Small intestine (tissue), 7 donors: ENCODE results near the gene MYOM3. TPM values are rescaled to one million over a fixed set of nuclear protein-coding genes. Genes with fewer than 3 reads are reported as not detected.
"Not testable (repeated sequence)": the region's sequence is repeated elsewhere in the genome, so short reads cannot be mapped to it uniquely, and the experiment has no call there.

Source experiments
- DNase-seq, 2 donors: peaks; one replicate each; pipeline versions ENCODE4 v3.0.0 to v3.0.0-alpha.2; 2013
- FAIRE-seq: peaks from 2 replicates; lab custom pipeline; 2012; peaks lifted over from hg19 to GRCh38; lab: Jason Lieb, UNC
- H3K27ac ChIP-seq, 3 donors: one replicate each; pipeline ENCODE4 v1.5.1; 2013; ENCODE audit warnings: low read length in 2 of 3, mild to moderate bottlenecking in 2 of 3, control low read depth in 1 of 3, inconsistent platforms in 1 of 3, low read depth in 1 of 3, moderate library complexity in 1 of 3
- H3K27me3 ChIP-seq, 3 donors: one replicate each; pipeline ENCODE4 v1.6.1; 2013; ENCODE audit warnings: low read length in 3 of 3, inconsistent platforms in 1 of 3; ENCODE audit not compliant: control insufficient read depth in 3 of 3, insufficient read depth in 3 of 3
- H3K36me3 ChIP-seq, 3 donors: one replicate each; pipeline ENCODE4 v1.6.1; 2013; ENCODE audit warnings: low read length in 3 of 3, inconsistent platforms in 1 of 3, low read depth in 1 of 3, mild to moderate bottlenecking in 1 of 3, moderate library complexity in 1 of 3; ENCODE audit not compliant: control insufficient read depth in 3 of 3, insufficient read depth in 2 of 3
- H3K4me1 ChIP-seq, 3 donors: one replicate each; pipeline ENCODE4 v1.6.1; 2013; ENCODE audit warnings: low read length in 2 of 3, inconsistent platforms in 1 of 3, low read depth in 1 of 3, mild to moderate bottlenecking in 1 of 3, moderate library complexity in 1 of 3; ENCODE audit not compliant: control insufficient read depth in 3 of 3, insufficient read depth in 2 of 3
- H3K4me3 ChIP-seq, 3 donors: one replicate each; pipeline ENCODE4 v1.5.1; 2013; ENCODE audit warnings: low read length in 3 of 3, control low read depth in 1 of 3, inconsistent platforms in 1 of 3, low read depth in 1 of 3, mild to moderate bottlenecking in 1 of 3, moderate library complexity in 1 of 3
- H3K9me3 ChIP-seq, 2 donors: one replicate each; pipeline ENCODE4 v1.6.1; 2013; ENCODE audit warnings: low read depth in 1 of 2, low read length in 1 of 2; ENCODE audit not compliant: control insufficient read depth in 2 of 2, insufficient read depth in 1 of 2
- WGBS, 3 donors: extraction: QIAGEN DNeasy Blood & Tissue Kit; methylation state at CpG; one replicate each; pipeline ENCODE4 v1.1.7; 2013; 5-methylcytosine and 5-hydroxymethylcytosine counted together
- polyA plus RNA-seq, 4 donors: library from polyadenylated mRNA; stranded (reverse) in 3 of 4; unstranded in 1 of 4; fragments of 200-250 nt in 3 of 4; fragments of 120-200 nt in 1 of 4; gene quantifications; one replicate each; pipeline versions ENCODE4 v1.2.1 to v1.2.3, GENCODE V29; 2013
- donor health status: healthy with polysubstance abuse.
- donor health status: control.
- donor health status: control.
- donor health status: Bipolar disorder and iron deficiency.
- donor health status: healthy.

Gene MYOM3
- polyA plus RNA-seq, 4 donors: 1.7 to 84.8 (median 5.7) TPM

DNA sequence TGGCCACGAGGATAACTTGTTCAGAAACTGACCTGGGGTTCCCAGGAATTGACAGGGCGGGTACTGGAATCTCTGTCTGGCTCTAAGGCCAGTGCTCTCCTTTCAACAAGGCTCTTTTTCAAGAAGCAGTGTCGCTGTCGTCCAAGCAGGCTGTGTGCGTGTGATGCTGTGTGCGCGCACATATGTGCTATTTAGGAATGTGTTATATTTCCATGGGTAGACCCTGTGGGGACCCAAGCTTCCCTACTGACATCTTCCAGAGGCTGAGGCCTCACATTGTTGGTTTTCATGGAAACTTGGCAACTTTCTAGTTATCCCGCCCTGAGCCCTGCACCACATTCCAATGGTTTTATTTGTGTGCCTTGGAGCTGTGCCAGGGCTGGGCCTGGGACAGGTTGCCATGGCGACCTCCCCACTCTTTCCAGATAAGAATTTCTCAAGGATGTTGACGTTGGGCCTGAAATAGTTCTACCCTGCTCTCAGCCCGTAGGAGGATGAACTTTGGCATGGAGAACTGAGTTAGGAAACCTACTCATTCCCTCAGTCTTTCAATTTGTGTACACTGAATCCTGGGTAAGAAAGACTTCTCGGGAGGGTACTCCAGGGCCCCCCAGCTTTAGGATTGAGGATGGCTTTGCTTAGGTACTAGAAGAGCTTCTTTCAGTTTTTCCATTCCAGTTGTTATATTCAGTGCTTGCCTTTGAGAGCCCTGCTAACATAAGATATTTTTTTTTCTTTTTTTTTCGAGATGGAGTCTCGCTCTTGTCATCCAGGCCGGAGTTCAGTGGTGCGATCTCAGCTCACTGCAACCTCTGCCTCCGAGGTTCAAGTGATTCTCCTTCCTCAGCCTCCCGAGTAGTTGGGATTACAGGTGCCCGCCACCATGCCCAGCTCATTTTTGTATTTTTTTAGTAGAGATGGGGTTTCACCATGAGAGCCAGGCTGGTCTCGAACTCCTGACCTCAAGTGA is 93.0 kb downstream of the MYOM3 start:
- 17 to 40% (median 34%) methylated on average over 18 to 20 of the region's 20 CpGs for WGBS, 3 donors
- no peak for FAIRE-seq
- H3K9me3 ChIP-seq: no peaks in the 10 kb centered on the region
- H3K4me3 ChIP-seq: peak overlapping the region in 1 of 3 donors; percentile 2
- H3K27me3 ChIP-seq: no peaks in the 10 kb centered on the region
- H3K27ac ChIP-seq: peak overlapping the region; percentile 43 to 92 (median 87)
- DNase-seq: peak; percentile 96 to 99
- H3K36me3 ChIP-seq: no peaks in the 10 kb centered on the region
- H3K4me1 ChIP-seq: peaks cover 16 to 86% (median 21%) of the 10 kb centered on the region in 3 donors

DNA sequence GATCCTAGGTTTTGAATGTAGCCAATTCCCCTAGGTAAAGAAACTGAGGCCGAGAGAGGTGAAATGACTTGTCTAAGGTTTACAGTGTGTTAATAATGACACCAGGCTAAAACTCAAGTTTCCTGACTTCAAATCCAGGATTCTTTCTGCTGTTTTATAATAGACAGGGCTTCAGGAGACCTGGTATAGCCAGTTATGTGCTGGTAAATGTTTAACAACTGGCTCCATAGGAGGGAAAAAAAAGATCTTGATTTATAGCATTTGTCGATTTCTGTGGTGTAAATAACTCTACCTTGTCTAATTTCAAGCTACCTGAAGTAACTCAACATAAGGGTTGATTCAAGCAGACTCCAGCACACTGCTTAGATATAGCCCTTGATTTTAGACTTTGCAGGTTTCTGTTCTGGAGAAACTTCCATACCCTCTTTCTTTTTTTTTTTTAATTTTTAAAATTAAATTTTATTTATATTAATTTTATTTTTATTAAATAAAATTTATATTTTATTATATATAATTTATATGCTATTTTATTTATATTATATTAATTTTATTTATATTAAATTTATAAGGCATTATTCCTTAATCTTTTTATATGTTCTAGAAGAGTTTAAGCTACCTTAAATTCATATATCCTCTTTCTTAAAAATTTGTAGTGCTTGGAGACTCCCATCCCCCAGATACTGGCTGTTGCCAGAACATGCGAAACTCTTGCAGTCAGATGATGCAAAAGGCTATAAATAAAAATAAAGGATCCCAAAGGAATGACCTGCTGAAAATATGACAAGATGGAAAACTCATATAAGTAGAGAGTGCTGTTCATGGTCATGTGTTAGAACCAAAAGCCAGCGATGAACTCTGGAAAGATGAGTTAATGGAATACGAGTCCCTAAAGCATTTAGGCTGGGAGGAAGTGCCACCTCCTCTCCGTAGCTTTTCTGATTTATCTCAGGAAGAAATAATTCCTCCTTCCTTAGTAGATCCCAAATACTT is 96.4 kb downstream of the MYOM3 start:
- Histone ChIP-seq H3K27me3 (no peaks in the 10 kb centered on the region), H3K9me3 (peaks cover 0 to 4% of the 10 kb centered on the region in 2 donors), H3K4me3 (peak overlapping the region in 1 of 3 donors; percentile 11), H3K27ac (peak overlapping the region in 1 of 3 donors; percentile 63), H3K4me1 (peaks cover 7 to 72% (median 10%) of the 10 kb centered on the region in 3 donors), H3K36me3 (no peaks in the 10 kb centered on the region)
- FAIRE-seq (no peak), DNase-seq (peak in 1 of 2 donors; percentile 74)
- WGBS, 3 donors: 35 to 52% (median 48%) methylated on average over 6 of the region's 6 CpGs

DNA sequence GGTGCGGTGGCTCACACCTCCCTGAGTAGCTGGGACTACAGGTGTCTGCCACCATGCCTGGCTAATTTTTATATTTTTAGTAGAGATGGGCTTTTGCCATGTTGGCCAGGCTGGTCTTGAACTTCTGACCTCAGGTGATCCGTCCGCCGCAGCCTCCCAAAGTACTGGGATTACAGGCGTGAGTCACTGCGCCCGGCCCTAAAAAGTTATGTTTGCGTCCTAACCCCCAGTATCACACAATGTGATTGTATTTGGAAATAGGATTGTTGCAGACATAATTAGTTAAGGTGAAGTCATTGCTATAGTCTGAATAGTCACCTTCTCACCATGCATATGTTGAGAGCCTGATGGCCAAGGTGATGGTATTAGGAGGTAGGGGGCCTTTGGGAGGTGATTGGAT is 99.1 kb downstream of the MYOM3 start:
- not testable (repeated sequence) for FAIRE-seq, H3K36me3 ChIP-seq, H3K27me3 ChIP-seq, DNase-seq, H3K9me3 ChIP-seq, H3K27ac ChIP-seq, H3K4me3 ChIP-seq
- H3K4me1 ChIP-seq: peaks cover 3 to 57% (median 11%) of the 10 kb centered on the region in 3 donors
- 93 to 97% (median 97%) methylated on average over 8 of the region's 8 CpGs for WGBS, 3 donors

DNA sequence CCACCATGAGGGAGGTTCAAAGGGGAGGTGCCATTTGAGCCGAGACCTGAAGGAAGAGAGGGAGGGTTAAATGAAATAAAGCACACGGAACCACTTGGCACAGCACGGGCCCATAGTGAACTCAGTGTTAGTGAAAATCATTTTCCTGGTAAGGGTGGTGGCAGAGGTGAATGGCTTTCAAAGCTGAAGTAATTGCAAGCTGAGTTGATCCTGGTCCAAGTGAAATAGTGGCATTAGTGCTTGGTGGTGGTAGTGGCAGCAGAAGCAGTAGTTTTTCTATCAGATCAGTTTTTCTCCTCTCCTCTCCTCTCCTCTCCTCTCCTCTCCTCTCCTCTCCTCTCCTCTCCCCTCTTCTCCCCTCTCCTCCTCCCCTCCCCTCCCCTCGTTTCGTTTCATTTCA is 101.3 kb downstream of the MYOM3 start:
- Histone ChIP-seq H3K27ac (peak overlapping the region in 1 of 3 donors; percentile 50), H3K4me1 (peaks cover 3 to 41% (median 7%) of the 10 kb centered on the region in 3 donors), H3K27me3 (no peaks in the 10 kb centered on the region), H3K36me3 (no peaks in the 10 kb centered on the region), H3K9me3 (peaks cover 0 to 8% of the 10 kb centered on the region in 2 donors), H3K4me3 (no peak overlapping the region)
- DNase-seq (peak in 1 of 2 donors; percentile 44), FAIRE-seq (no peak)
- 34 to 43% (median 34%) methylated on average over 4 to 5 of the region's 5 CpGs for WGBS, 3 donors

DNA sequence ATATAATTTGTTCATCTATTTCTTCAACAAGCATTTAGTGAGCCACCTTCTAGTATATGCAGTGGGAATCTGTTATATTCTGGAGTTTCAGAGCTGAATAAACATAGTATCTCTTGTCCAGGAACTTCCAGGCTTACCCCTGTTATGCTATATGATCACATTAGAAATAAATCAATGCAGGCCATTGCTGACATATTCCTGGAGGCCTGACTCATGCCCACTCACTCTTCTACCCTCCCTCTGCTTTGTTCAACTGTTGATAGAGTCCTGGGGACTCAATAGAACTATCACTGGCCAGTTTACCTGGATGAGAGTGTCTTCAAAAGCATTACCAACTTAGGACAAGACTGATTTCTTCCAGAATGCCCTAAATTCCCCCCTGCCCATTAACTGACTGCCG is 102.5 kb downstream of the MYOM3 start:
- Histone ChIP-seq H3K36me3 (no peaks in the 10 kb centered on the region), H3K27ac (no peak overlapping the region), H3K9me3 (peaks cover 0 to 8% of the 10 kb centered on the region in 2 donors), H3K4me1 (peaks cover 0 to 31% (median 7%) of the 10 kb centered on the region in 3 donors), H3K4me3 (no peak overlapping the region), H3K27me3 (no peaks in the 10 kb centered on the region)
- 95 to 100% (median 96%) methylated on average over 1 of the region's 1 CpG for WGBS, 3 donors
- DNase-seq: no peak
- FAIRE-seq: no peak

DNA sequence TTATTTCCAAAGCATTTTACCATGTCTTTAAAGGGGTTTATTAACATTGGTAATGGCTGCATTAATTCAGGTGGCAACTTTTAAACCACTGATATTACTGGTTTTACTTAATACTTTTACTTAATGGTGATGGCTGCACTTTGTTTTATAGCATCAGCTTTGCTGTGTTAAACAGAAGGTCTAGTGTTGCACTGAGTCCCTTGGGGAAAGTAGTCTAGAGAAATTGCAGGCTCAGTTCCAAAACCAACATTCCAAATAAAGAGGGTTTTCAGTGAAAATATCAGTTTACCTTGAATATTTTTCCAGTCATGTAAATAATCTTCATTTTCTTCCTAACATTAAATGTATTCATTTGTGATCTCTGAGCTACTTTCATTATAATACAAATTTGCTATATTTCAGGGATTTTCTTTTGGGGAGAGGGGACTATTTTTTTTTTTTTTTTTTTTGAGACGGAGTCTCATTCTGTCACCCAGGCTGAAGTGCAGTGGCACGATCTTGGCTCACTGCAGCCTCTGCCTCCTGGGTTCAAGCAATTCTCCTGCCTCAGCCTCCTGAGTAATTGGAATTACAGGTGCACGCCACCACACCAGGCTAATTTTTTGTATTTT is 103.3 kb downstream of the MYOM3 start:
- peaks cover 0 to 27% (median 7%) of the 10 kb centered on the region in 3 donors for H3K4me1 ChIP-seq
- not testable (repeated sequence) for H3K27ac ChIP-seq, H3K36me3 ChIP-seq, FAIRE-seq, H3K9me3 ChIP-seq, DNase-seq, H3K27me3 ChIP-seq, H3K4me3 ChIP-seq
- WGBS, 3 donors: 22 to 60% (median 43%) methylated on average over 2 to 3 of the region's 3 CpGs

DNA sequence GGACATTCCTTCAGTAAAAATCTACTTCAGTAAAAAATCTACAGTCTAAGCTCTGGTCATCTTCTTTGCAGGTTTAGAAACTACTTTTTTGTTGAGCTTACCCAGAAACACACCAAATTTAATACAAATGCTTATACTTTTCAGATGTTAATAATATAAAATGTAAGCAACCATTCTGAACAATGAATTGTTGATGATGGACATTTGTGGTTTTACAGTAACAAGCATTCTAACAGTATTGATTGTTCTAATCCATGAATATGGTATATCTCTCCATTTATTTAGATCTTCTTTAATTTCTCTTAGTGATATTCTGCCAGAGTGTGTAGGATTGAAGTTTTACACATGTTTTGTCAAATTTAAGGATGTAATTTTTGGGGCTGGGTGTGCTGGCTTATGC is 104.9 kb downstream of the MYOM3 start:
- Histone ChIP-seq H3K36me3 (no peaks in the 10 kb centered on the region), H3K27ac (no peak overlapping the region), H3K27me3 (no peaks in the 10 kb centered on the region), H3K4me3 (no peak overlapping the region), H3K4me1 (peaks cover 0 to 31% (median 7%) of the 10 kb centered on the region in 3 donors), H3K9me3 (peaks cover 0 to 4% of the 10 kb centered on the region in 2 donors)
- DNase-seq (no peak), FAIRE-seq (no peak)
